Stimulated activated CD4-positive, alpha-beta T cell treated with anti-CD3 and anti-CD28 coated beads, Interleukin-12 subunit alpha, Interleukin-12 subunit beta, amount 100 ng/mL, for 48 hours (primary cell): ENCODE data around the gene TYK2.
A peak's percentile ranks its signal among the peaks of the same experiment; 100 is the strongest.
"Not testable (repeated sequence)": the region's sequence is repeated elsewhere in the genome, so short reads cannot be mapped to it uniquely, and the experiment has no call there.

ENCODE experiments used
- DNase-seq, 3 donors: peaks; one replicate each; pipeline ENCODE4 v3.0.0-alpha.2; 2020; ENCODE audit warnings: low read depth in 2 of 3, low spot score in 1 of 3

TYK2 gene

GRCh38 chr19:10378124-10378523 is 2.2 kb downstream of the TYK2 start:
- no peak for DNase-seq

DNA sequence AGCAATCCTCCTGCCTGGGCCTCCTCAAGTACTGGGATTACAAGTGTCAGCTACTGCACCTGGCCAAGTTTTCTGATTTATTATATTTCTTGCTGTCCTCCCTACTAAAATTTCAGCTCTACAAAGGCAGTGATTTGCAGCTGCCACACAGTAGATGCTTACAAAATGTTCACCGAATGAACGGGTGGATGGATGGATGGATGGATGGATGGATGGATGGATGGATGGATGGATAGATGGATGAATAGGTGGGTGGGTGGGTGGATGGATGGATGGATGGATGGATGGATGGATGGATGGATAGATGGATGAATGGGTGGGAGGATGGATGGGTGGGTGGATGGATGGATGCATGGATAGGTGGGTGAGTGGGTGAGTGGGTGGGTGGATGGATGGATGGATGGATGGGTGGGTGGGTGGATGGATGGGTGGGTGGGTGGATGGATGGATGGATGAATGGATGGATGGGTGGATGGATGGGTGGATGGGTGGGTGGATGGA is 3.2 kb downstream of the TYK2 start:
- DNase-seq, result not testable (repeated sequence)

DNA sequence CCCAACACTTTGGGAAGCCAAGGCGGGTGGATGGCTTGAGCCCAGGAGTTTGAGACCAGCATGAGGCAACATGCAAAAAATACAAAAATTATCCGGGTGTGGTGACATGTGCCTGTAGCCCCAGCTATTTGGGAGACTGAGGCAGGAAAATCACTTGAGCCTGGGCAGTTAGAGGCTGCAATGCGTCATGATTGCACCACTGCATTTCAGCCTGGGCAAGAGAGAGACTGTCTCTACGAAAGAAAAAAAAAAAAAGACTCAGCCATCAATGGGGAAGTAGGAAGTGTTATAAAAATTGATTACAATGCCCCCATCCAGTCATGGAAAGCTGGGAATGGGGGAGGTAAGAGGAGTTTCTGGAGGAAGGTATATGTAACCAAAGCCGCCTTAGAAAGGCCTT is 5.4 kb downstream of the TYK2 start:
- DNase-seq, result no peak

GRCh38 chr19:10372690-10373089 is 7.7 kb downstream of the TYK2 start:
- DNase-seq, result no peak

DNA sequence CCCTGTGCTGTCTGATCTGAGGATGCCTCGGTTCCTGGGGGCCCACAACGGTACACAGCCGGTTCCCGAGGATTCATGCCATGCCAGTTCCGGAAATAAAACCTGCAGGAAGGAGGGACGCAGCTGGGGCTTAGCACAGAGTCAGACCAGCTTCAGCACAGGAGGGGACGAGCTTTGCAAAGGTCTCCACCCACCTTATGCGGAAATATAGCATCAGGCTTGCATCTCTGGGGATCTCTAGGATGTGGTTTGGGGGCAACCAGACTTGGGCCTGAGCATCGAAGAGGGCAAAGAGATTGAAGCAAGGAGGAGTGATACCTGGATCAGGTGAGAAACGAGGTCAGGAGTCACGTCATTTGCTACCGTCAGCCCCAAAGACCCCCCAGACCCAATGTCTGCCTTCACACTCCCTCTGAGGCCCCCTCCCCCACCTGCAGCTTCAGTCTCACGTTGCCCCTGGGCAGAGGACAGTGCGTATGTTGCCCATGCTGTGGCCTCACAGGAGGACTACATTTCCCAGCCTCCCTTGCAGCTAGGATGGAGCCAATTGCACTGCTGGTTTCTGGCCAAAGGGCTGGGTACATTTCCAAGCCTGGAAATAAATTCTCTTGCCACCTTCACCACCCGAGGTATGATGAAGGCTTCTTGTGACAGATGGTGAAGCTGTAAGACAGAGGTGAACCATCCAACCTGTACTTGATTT is 12.1 kb downstream of the TYK2 start:
- no peak for DNase-seq

DNA sequence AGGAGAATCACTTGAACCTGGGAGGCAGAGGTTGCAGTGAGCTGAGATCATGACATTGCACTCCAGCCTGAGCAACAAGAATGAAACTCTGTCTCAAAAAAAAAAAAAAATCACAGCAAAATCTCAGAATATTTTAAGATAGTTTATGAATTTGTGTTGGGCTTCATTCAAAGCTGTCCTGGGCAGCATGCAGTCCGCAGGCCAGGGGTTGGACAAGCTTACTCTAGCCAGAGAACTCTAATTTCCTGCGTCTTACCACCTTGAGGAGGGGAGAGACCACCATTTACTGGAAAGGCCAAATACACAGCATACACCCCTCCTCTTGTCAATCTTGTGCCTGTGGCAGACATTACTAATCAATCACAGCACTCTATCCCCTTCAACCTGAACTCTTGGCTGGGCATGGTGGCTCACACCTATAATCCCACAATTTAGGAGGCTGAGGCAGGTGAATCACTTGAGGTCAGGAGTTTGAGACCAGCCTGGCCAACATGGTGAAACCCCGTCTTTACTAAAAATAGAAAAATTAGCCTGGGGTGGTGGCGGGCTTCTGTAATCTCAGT is 13.3 kb downstream of the TYK2 start:
- DNase-seq, result not testable (repeated sequence)

DNA sequence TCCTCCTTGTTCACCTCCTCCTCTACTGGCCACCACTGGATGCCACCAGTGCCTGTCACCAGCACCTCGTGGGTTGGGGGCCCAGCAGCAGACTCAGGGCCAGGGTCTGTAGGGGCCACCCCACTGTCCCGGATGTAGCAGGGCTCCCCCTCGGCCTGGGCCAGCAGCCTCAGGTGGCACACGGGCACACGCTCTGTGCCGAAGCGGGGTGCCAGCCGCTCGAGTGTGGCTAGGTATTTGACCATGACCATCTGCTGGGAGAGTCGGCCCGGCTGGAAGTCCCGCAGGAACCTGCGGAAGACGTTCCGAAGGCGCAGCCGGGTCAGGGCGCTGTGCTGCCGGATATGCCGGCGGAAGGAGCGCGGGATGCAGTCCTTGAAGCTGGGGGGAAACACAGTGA is 14.9 kb downstream of the TYK2 start:
- DNase-seq, result no peak

DNA sequence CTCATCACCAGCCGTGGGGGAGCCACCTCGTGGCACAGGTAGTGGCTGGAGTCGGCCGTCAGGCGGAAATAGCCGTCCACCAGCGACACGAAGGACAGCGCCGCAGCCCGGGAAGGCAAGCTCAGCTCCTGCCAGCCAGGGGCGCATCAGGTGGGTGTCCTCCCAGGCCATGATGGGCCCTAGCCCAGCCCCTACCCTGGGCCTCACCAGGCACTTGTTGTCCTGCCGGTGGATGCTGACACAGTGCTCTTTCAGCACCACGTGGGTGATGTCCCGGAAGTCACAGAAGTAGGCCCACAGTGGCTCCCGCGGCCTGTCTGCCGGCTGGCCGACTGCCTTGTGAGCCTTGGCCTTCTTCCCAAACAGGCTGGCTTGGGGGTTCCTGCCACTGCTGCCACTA is 15.7 kb downstream of the TYK2 start:
- no peak for DNase-seq

GRCh38 chr19:10363789-10364281 is 16.5 kb downstream of the TYK2 start:
- DNase-seq, result no peak

- DNase-seq, result no peak
These were observed 18.1 kb downstream of the TYK2 start for GRCh38 chr19:10362259-10362658.

DNA sequence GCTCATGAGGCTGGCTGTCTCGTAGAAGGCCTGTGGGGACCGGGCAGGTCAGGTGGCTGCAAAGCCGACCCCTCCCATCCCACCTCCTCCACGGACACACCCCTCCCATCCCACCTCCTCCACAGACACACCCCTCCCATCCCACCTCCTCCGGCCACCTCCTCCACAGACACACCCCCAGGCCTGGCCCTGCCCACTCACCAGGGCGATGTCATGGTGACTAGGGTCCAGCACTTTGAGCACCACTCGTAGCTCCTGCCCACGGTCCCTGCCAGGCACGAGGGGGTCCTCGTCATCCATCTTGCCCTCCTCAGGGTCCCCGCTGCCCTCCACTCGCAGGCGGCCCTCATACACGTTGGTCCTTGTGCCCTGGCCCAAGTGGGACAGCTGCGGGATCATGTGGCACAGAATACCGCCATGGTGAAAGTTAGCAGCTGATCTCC is 18.8 kb downstream of the TYK2 start:
- DNase-seq, result no peak

DNA sequence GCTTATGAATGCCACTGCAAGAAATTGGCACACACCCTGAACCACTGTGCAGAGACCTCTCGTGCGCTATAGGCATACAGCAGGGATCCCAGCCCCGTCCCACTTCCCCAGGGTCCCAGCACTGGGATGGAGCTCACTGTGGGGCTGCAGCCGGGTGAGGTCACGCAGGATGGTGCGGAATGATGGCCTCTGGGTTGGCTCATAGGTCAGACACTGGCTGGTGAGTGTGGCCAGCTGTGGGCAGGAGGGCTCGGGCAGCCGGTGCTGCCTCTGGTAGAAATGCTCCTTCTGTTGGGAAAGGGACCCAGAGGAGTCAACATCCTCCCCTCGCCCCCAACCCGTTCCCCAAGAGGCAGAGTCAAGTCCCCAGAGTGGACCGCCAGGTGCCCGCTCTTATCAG is 23.9 kb downstream of the TYK2 start:
- DNase-seq, result no peak

DNA sequence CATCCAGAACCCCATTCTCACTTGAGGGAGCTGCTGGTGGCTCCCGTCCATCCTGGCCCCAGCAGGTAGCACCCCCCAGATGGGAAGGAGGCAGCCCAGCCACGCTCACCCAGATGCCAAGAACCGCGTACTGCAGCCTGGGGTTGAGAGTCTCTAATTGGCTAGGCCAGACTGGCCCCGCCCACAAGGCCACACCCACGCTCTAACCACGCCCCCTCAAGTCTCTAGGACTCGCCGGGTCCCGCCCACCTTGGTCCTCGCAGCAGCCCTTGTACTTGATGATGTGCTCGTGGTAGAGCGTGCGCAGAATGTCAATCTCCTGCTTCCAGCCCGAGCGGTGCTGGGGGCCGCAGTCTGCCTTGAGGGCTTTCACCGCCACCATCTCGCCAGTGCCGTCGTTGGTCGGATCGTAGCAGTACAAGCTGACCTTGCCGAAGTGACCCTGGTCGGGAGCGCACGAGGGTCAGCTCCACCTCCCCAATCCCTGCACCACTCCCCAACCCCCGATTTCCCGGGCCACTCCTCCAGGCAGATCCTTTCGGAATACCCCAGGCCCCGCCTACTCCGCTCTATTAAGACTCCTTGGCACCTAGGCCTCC is 26.5 kb downstream of the TYK2 start:
- peak; percentile 44 to 49 (median 46) for DNase-seq

- DNase-seq, result no peak
These were observed 27.4 kb downstream of the TYK2 start for GRCh38 chr19:10352764-10353671.

DNA sequence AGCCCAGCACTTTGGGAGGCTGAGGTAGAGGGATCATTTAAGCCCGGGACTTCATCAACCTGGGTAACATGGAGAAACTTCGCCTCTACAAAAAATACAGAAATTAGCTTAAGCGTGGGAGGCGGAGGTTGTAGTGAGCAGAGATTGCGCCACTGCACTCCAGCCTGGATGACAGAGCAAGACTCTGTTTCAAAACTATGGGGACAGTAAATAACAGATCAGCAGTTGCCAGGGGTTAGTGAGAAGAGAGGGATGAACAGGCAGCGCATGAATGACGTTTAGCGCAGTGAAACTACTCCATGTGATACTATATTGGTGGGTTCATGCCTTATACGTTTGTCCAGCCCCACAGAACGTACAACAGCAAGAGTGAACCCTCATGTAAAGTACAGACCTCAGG is 33.9 kb downstream of the TYK2 start:
- DNase-seq, result no peak

GRCh38 chr19:10344780-10345179 is 35.6 kb downstream of the TYK2 start:
- no peak for DNase-seq

DNA sequence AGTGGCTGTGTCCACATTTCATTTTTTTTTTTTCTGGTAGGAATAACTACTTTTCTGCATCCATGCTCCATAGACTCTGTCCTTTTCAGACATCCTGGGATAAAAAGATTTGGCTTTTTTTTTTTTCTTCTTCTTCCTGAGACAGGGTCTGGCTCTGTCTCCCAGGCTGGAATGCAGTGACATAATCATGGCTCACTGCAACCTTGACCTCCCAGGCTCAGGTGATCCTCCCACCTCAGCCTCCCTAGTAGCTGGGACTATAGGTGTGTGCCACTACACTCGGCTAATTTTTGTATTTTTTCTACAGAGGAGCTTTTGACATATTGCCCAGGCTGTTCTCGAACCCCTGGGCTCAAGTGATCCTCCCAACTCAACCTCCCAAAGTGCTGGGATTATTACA is 36.9 kb downstream of the TYK2 start:
- DNase-seq, result no peak

DNA sequence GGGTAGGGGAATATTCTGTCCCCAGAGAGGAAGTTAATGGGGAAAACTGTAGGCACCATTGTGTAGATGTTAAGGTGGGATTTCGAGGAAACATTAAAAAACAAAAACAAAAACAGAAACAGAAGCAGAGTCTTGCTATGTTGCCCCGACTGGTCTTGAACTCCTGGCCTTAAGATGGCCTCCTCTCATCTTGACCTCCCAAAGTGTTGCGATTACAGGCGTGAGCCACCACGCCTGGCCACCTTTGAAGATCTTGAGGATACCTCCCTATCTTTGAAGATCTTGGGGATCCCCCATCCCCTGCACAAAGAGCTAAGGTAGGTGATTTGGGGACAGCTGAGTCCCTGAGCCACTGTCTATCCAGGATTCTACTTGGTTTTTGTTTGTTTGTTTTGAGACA is 40.4 kb downstream of the TYK2 start:
- no peak for DNase-seq

DNA sequence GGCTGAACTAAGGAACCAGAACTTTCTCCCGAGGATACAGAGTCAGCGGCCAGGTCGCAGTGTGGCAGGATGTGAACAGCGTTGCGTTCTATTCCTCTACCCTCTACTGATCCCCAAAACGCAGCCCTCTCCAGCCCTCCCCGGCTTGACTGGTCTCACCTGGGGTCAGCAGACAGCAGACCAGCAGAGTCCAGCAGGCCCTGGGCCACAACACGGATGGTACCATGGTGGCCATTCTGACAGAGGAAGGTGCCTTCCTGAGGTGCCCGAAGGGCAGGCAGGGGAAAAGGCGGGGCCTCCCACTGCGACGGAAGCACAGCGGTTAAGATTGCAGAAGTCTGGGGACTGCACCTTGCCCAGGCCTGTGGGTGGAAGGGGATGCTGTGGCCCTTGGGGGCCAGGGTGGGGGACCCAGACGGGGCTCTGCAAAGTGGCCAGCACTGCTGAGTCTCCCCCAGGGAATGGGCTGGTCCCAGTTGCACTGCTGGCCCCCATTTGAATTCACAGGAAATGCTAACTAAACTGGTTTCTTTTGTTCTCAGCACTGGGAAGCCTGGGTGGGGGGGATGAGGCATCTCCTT is 40.9 kb downstream of the TYK2 start, which contains the start of gene ICAM3:
Gene ICAM3 (minus strand): TSS at position 245 of the 581 bp plus-strand sequence. CDS start 10 bp downstream, at position 235.
- DNase-seq, result peak; percentile 48 to 65 (median 60)

DNA sequence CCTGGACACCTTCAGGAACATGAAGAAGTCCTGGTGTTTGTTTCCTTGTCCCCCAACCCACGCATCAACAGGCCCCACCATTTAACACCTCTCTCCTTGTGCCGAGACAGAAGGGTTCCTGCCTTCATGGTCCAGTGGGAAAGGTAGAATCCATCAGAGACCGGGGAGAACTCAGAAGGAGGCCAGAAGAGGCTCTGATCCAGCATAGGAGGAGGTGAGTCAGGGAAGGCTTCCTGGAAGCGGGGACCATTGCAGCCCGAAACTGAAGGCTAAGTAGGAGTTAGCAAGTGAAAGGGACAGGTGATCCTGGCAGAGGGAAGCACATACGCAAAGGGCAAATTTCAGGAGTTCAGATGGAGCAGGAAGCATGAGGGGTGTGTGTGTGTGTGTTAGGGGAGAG is 41.4 kb downstream of the TYK2 start:
- DNase-seq, result no peak

GRCh38 chr19:10336725-10337124 is 43.6 kb downstream of the TYK2 start:
- not testable (repeated sequence) for DNase-seq
